B cell (primary cell): ENCODE results near the gene TMOD2. TPM values are rescaled to one million over a fixed set of nuclear protein-coding genes. Genes with fewer than 3 reads are reported as not detected.

ENCODE experiments used
- ATAC-seq: fragments of 200-7000 bp; cut with Tn5 transposase; one replicate; pipeline ENCODE4 v1.10.0; 2021; ENCODE audit warnings: low read depth, mild to moderate bottlenecking, moderate number of reproducible peaks, moderate library complexity
- CTCF ChIA-PET: fragments of 350-600 bp; sonication (Branson Sonifier 250); formaldehyde crosslinking; loops from one replicate; lab custom pipeline; 2021; ENCODE audit warnings: antibody characterized with exemption, inconsistent platforms; lab: Charles Lee
- POLR2A ChIA-PET: fragments of 350-600 bp; sonication (Branson Sonifier 250); formaldehyde crosslinking; loops from one replicate; lab custom pipeline; 2021; ENCODE audit warnings: antibody characterized with exemption; lab: Charles Lee
- DNase-seq: peaks from one replicate; pipeline ENCODE4 v3.0.0; 2013
- H2AFZ ChIP-seq: 2 replicates; pipeline ENCODE4 v1.6.1; 2012; ENCODE audit warnings: mild to moderate bottlenecking, low read depth, low read length; ENCODE audit not compliant: insufficient read depth, poor library complexity, severe bottlenecking
- H3K27ac ChIP-seq, 2 donors: 1 replicate in 1 of 2; 2 replicates in 1 of 2; pipeline ENCODE4 v1.5.1; 2012 to 2013; ENCODE audit warnings: low read length in 2 of 2, mild to moderate bottlenecking in 2 of 2, moderate library complexity in 1 of 2
- H3K27me3 ChIP-seq, 4 experiments: fragments of 200-600 bp in 1 of 4; sonication (generic) in 1 of 4; replicated peaks in 1 of 4; 1 replicate in 2 of 4; 2 replicates in 2 of 4; pipeline versions ENCODE4 v1.6.1 to v1.7.0; 2013 to 2016; ENCODE audit warnings: low read length in 3 of 4, mild to moderate bottlenecking in 2 of 4, mixed read lengths in 1 of 4, moderate library complexity in 1 of 4; ENCODE audit not compliant: insufficient read depth in 4 of 4, control insufficient read depth in 3 of 4; ENCODE audit errors: control extremely low read depth in 1 of 4
- H3K36me3 ChIP-seq, 2 experiments: replicated peaks in 1 of 2; 1 replicate in 1 of 2; 2 replicates in 1 of 2; pipeline versions ENCODE4 v1.6.1 to v1.7.1; 2013; ENCODE audit warnings: low read length in 1 of 2; ENCODE audit not compliant: insufficient read depth in 2 of 2, control insufficient read depth in 1 of 2; ENCODE audit errors: control extremely low read depth in 1 of 2, extremely low read depth in 1 of 2
- H3K4me1 ChIP-seq, 2 donors: fragments of 200-600 bp in 1 of 2; sonication (generic) in 1 of 2; 1 replicate in 1 of 2; 2 replicates in 1 of 2; pipeline versions ENCODE4 v1.5.1 to v1.6.1; 2013 to 2017; ENCODE audit warnings: low read length in 2 of 2; ENCODE audit not compliant: control insufficient read depth in 2 of 2, insufficient read depth in 2 of 2
- H3K4me2 ChIP-seq: replicated peaks from 2 replicates; pipeline ENCODE3; 2012; ENCODE audit warnings: mild to moderate bottlenecking, low read depth, low read length; ENCODE audit not compliant: poor library complexity, severe bottlenecking
- H3K4me3 ChIP-seq, 5 experiments: fragments of 200-600 bp in 1 of 5; sonication (generic) in 1 of 5; 1 replicate in 3 of 5; 2 replicates in 2 of 5; pipeline versions ENCODE4 v1.5.1 to v1.7.0; 2011 to 2016; ENCODE audit warnings: low read length in 4 of 5, mild to moderate bottlenecking in 4 of 5, low read depth in 2 of 5, control low read depth in 1 of 5, moderate library complexity in 1 of 5; ENCODE audit not compliant: insufficient read depth in 1 of 5; ENCODE audit errors: control extremely low read depth in 1 of 5, extremely low read depth in 1 of 5
- H3K79me2 ChIP-seq: fragments of 200-600 bp; sonication (generic); one replicate; pipeline ENCODE4 v1.6.0; 2016; ENCODE audit warnings: low read length; ENCODE audit not compliant: control insufficient read depth, insufficient read depth
- H3K9ac ChIP-seq: fragments of 200-600 bp; sonication (generic); 2 replicates; pipeline ENCODE4 v1.6.1; 2017; ENCODE audit warnings: mild to moderate bottlenecking, low read length, moderate library complexity
- H3K9me3 ChIP-seq, 3 donors: one replicate each; pipeline versions ENCODE4 v1.6.1 to v1.7.1; 2013; ENCODE audit warnings: low read length in 2 of 3; ENCODE audit not compliant: control insufficient read depth in 2 of 3, insufficient read depth in 1 of 3; ENCODE audit errors: control extremely low read depth in 1 of 3
- H4K20me1 ChIP-seq: 2 replicates; pipeline ENCODE4 v1.6.0; 2012; ENCODE audit warnings: mild to moderate bottlenecking, low read length; ENCODE audit not compliant: insufficient read depth, control insufficient read depth, poor library complexity, severe bottlenecking
- H3K27ac Mint-ChIP-seq: one replicate; pipeline ENCODE4 v1.8.0; 2021; ENCODE audit warnings: mixed read lengths
- H3K27me3 Mint-ChIP-seq: one replicate; pipeline ENCODE4 v1.8.0; 2021; ENCODE audit warnings: mixed read lengths
- H3K4me1 Mint-ChIP-seq: one replicate; pipeline ENCODE4 v1.8.0; 2021; ENCODE audit warnings: mixed read lengths
- H3K4me3 Mint-ChIP-seq: one replicate; pipeline ENCODE4 v1.8.0; 2021; ENCODE audit warnings: mixed read lengths
- H3K9me3 Mint-ChIP-seq: one replicate; pipeline ENCODE4 v1.8.0; 2022; ENCODE audit warnings: mixed read lengths; ENCODE audit not compliant: insufficient read depth
- EZH2 ChIP-seq: IDR thresholded peaks from 2 replicates; pipeline ENCODE4 v1.6.1; 2012; ENCODE audit warnings: borderline replicate concordance, low read depth, mild to moderate bottlenecking, moderate library complexity, low read length; ENCODE audit not compliant: insufficient read depth, poor library complexity, severe bottlenecking
- WGBS: methylation state at CpG from one replicate; pipeline ENCODE4 v1.1.5; 2013; ENCODE audit warnings: missing lambda C conversion rate; ENCODE audit not compliant: insufficient coverage; 5-methylcytosine and 5-hydroxymethylcytosine counted together
- intact Hi-C: fragments of 100-400 bp; cut with micrococcal nuclease; formaldehyde crosslinking; loops from one replicate; pipeline ENCODE4 v1.10.0; 2022
- polyA plus RNA-seq: library from polyadenylated mRNA; depleted of rRNA; stranded (reverse); fragments of >200 nt; gene quantifications from 2 replicates; pipeline ENCODE4 v1.2.3, GENCODE V29; 2012
- total RNA-seq, 2 donors: library from RNA; stranded (reverse); fragments of 120-200 nt in 1 of 2; gene quantifications; 1 replicate in 1 of 2; 2 replicates in 1 of 2; pipeline versions ENCODE4 v1.2.3 to v1.2.4, GENCODE V29; 2013 to 2022
- TF ChIP-seq, protein P1 (sequence below): fragments of 200-600 bp; IDR thresholded peaks from one replicate; pipeline ENCODE4 v1.8.0; 2022; ENCODE audit warnings: antibody characterized with exemption, mild to moderate bottlenecking

Gene TMOD2
- total and polyA plus RNA-seq, 2 donors (not counting 1 experiment from before 2014, with no cell fraction given), result 5.7 to 25.9 TPM

DNA sequence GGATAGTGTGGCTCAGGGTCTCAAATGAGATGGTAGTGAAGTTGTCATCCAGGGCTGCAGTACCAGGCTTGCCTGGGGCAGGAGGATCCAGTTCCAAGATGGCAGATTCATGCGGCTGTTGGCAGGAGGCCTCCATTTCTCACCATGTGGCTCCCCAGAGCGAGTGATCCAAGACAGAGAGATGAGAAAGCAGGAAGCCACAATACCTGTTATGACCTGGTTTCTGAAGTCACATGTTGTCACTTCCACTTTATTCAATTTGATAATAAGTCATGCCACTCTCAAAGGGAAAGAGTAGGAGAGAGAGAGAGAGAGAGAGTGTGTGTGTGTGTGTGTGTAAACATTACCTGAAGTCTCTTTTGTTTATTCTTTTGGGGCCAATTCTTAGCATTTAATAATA, 30.1 kb downstream of the TMOD2 start:
- TF ChIP-seq EZH2, result no peak
- TF ChIP-seq, protein P1, sequence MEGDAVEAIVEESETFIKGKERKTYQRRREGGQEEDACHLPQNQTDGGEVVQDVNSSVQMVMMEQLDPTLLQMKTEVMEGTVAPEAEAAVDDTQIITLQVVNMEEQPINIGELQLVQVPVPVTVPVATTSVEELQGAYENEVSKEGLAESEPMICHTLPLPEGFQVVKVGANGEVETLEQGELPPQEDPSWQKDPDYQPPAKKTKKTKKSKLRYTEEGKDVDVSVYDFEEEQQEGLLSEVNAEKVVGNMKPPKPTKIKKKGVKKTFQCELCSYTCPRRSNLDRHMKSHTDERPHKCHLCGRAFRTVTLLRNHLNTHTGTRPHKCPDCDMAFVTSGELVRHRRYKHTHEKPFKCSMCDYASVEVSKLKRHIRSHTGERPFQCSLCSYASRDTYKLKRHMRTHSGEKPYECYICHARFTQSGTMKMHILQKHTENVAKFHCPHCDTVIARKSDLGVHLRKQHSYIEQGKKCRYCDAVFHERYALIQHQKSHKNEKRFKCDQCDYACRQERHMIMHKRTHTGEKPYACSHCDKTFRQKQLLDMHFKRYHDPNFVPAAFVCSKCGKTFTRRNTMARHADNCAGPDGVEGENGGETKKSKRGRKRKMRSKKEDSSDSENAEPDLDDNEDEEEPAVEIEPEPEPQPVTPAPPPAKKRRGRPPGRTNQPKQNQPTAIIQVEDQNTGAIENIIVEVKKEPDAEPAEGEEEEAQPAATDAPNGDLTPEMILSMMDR, result no peak
- peaks cover 7% of the 10 kb centered on the region for H3K4me1 Mint-ChIP-seq
- Histone ChIP-seq H3K79me2 (no peaks in the 10 kb centered on the region), H4K20me1 (peaks cover under 1% of the 10 kb centered on the region), H3K4me3 (no peak overlapping the region), H3K4me1 (no peaks in the 10 kb centered on the region), H3K9ac (no peak overlapping the region), H3K9me3 (peaks cover 0 to 6% (median 2%) of the 10 kb centered on the region in 3 donors), H3K4me2 (no peak overlapping the region), H3K36me3 (peaks cover 11 to 35% of the 10 kb centered on the region in 2 experiments), H2AFZ (no peak overlapping the region), H3K27me3 (no peaks in the 10 kb centered on the region), H3K27ac (no peak overlapping the region)
- ChIA-PET CTCF (interaction anchor here (15.9 kb wide), 1 partner anchor 130 kb away, joined by 728 read pairs; no protein-coding TSS in a partner anchor), POLR2A (no interaction called here)
- H3K27ac Mint-ChIP-seq, result no peak overlapping the region
- H3K9me3 Mint-ChIP-seq, result no peaks in the 10 kb centered on the region
- ATAC-seq (no peak), DNase-seq (no peak)
- H3K27me3 Mint-ChIP-seq, result no peaks in the 10 kb centered on the region
- intact Hi-C loops, result no loop called here
- WGBS, result 80% methylated on average over 1 of the region's 2 CpGs
- H3K4me3 Mint-ChIP-seq, result no peak overlapping the region

DNA sequence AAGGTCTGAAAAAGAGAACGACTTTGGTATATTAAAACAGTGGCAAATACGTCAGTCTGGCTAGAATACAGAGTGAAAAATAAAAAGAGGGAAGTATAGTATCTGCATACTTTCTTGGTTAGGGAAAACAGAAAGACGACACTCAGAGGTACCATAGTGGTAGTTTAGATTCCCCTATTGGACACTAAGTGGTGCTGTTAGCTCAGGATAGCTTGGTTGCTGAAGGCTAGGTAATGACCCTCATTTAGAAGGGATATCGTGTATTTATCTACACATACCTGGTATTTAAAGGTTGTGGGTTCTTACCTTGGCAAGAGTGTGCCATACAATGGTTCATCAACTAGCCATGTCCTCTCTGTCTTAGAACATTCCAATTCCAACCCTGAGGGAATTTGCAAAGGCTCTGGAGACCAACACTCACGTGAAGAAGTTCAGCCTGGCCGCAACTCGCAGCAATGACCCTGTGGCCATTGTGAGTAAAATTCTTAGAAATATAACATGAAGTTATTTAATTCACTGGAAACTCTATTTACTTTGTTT, 31.0 kb downstream of the TMOD2 start:
- no peaks in the 10 kb centered on the region for H3K79me2 ChIP-seq
- H3K27ac Mint-ChIP-seq, result no peak overlapping the region
- intact Hi-C loops, result no loop called here
- H3K4me1 ChIP-seq, result no peaks in the 10 kb centered on the region
- H3K9me3 Mint-ChIP-seq, result no peaks in the 10 kb centered on the region
- no peak overlapping the region for H3K4me3 ChIP-seq
- H3K4me2 ChIP-seq, result no peak overlapping the region
- 100% methylated on average over 2 of the region's 7 CpGs for WGBS
- H3K4me1 Mint-ChIP-seq, result peaks cover 3% of the 10 kb centered on the region
- ATAC-seq (no peak), DNase-seq (no peak)
- no peak overlapping the region for H2AFZ ChIP-seq
- H3K36me3 ChIP-seq, result peaks cover 11 to 32% of the 10 kb centered on the region in 2 experiments
- H3K27ac ChIP-seq, result no peak overlapping the region
- no peak for TF ChIP-seq EZH2
- TF ChIP-seq, protein P1, result no peak
- H3K27me3 Mint-ChIP-seq, result no peaks in the 10 kb centered on the region
- no peaks in the 10 kb centered on the region for H4K20me1 ChIP-seq
- ChIA-PET POLR2A (no interaction called here), CTCF (interaction anchor here (0.9 to 3.0 kb wide), 2 partner anchors 133 to 147 kb away, joined by 3 to 23 read pairs; no protein-coding TSS in a partner anchor)
- H3K9ac ChIP-seq, result no peak overlapping the region
- peaks cover 0 to 6% (median 2%) of the 10 kb centered on the region in 3 donors for H3K9me3 ChIP-seq
- H3K4me3 Mint-ChIP-seq, result no peak overlapping the region
- no peaks in the 10 kb centered on the region for H3K27me3 ChIP-seq
